Measurements from ENCODE around the gene FRG2B.
A peak's percentile ranks its signal among the peaks of the same experiment; 100 is the strongest.
"Not testable (repeated sequence)": the region's sequence is repeated elsewhere in the genome, so short reads cannot be mapped to it uniquely, and the experiment has no call there.

The FRG2B gene

GRCh38 chr10:133613699-133614098, 12.9 kb downstream of the FRG2B start:
- no peaks in the 10 kb centered on the region for H3K4me1 ChIP-seq (ENCODE audit: insufficient read depth, poor library complexity, severe bottlenecking)
- H3K27me3 ChIP-seq (ENCODE audit: insufficient read depth, poor library complexity, severe bottlenecking) = peaks cover 13% of the 10 kb centered on the region
- H3K4me3 ChIP-seq (ENCODE audit: severe bottlenecking) = no peak overlapping the region
- no peak for ATAC-seq (ENCODE audit: low read depth)
- no peaks in the 10 kb centered on the region for H3K9me3 ChIP-seq (ENCODE audit: severe bottlenecking)
- H3K27ac ChIP-seq (ENCODE audit: poor library complexity, severe bottlenecking) = no peak overlapping the region
- no peaks in the 10 kb centered on the region for H3K36me3 ChIP-seq (ENCODE audit: low read depth)
- DNase-seq (ENCODE audit: low spot score) = no peak
- no peak for TF ChIP-seq CTCF (IDR thresholded peaks at IDR 0.05; ENCODE audit: poor library complexity, severe bottlenecking)

DNA sequence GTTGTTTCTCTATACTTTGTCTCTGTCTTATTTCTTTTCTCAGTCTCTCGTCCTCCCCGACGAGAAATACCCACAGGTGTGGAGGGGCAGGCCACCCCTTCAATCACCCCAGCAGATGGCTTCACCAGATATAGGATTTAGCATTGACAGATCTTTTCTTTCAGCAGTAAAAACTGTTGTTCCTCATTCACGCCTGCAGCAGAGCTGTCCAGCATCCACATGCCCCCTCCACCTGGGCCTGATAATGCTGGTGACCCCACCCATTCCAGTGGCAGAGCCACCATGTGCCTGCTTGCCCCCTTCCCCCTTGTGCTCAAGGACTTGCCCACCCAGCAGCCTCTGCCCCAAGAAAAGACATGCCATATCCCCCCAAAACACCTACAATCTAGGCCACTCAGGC, 15.5 kb downstream of the FRG2B start:
- Histone ChIP-seq H3K4me1 (ENCODE audit: insufficient read depth, poor library complexity, severe bottlenecking) (no peaks in the 10 kb centered on the region), H3K27me3 (ENCODE audit: insufficient read depth, poor library complexity, severe bottlenecking) (peaks cover 25% of the 10 kb centered on the region), H3K27ac (ENCODE audit: poor library complexity, severe bottlenecking) (no peak overlapping the region), H3K36me3 (ENCODE audit: low read depth) (no peaks in the 10 kb centered on the region), H3K4me3 (ENCODE audit: severe bottlenecking) (no peak overlapping the region), H3K9me3 (ENCODE audit: severe bottlenecking) (no peaks in the 10 kb centered on the region)
- no peak for TF ChIP-seq CTCF (IDR thresholded peaks at IDR 0.05; ENCODE audit: poor library complexity, severe bottlenecking)
- DNase-seq (ENCODE audit: low spot score) = no peak
- no peak for ATAC-seq (ENCODE audit: low read depth)

DNA sequence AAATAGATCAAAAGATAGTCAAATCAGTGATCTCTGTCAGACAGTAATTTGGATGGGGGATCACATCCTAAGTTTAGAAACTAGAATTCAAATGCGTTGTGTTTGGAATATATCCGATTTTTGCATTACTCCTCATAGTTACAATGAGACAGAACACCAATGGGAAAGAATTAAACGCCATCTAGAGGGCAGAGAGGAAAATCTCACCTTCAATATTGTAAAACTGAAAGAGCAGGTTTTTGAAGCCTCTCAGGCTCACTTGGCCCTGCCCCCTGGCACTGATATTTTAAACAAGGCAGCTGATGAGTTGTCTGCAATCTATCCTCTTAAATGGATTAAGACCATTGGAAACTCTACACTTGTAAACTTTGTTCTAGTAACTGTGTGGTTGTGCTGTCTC, 17.7 kb downstream of the FRG2B start:
- peak; percentile 30 for TF ChIP-seq CTCF (IDR thresholded peaks at IDR 0.05; ENCODE audit: poor library complexity, severe bottlenecking)
- Histone ChIP-seq H3K36me3 (ENCODE audit: low read depth) (no peaks in the 10 kb centered on the region), H3K27me3 (ENCODE audit: insufficient read depth, poor library complexity, severe bottlenecking) (peaks cover 36% of the 10 kb centered on the region), H3K9me3 (ENCODE audit: severe bottlenecking) (no peaks in the 10 kb centered on the region), H3K4me1 (ENCODE audit: insufficient read depth, poor library complexity, severe bottlenecking) (no peaks in the 10 kb centered on the region), H3K27ac (ENCODE audit: poor library complexity, severe bottlenecking) (no peak overlapping the region), H3K4me3 (ENCODE audit: severe bottlenecking) (no peak overlapping the region)
- DNase-seq (ENCODE audit: low spot score) (no peak), ATAC-seq (ENCODE audit: low read depth) (no peak)

DNA sequence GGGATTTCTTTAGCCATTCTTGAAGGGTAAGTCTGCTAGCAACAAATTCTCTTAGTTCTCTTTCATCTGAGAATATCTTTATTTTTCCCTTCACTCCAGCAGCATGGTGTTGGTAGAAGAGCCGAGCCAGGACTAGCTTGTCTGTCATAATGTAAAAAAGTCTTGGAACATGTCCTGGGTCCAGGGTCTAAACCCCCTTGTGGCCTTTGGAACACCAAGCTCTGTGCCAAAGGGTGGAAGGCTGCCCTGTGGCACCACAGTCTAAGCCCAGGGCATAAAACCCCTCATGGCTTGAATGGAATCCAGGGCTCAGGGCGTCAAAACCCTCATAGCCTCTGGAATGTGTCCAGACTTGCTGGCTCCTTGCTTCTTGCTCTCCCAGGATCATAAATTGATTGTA, 23.2 kb downstream of the FRG2B start:
- not testable (repeated sequence) for H3K36me3 ChIP-seq (ENCODE audit: low read depth); H3K9me3 ChIP-seq (ENCODE audit: severe bottlenecking); H3K4me3 ChIP-seq (ENCODE audit: severe bottlenecking); H3K4me1 ChIP-seq (ENCODE audit: insufficient read depth, poor library complexity, severe bottlenecking); DNase-seq (ENCODE audit: low spot score); ATAC-seq (ENCODE audit: low read depth); H3K27ac ChIP-seq (ENCODE audit: poor library complexity, severe bottlenecking)
- H3K27me3 ChIP-seq (ENCODE audit: insufficient read depth, poor library complexity, severe bottlenecking) = peaks cover 36% of the 10 kb centered on the region

GRCh38 chr10:133600657-133601056, 25.9 kb downstream of the FRG2B start:
- no peaks in the 10 kb centered on the region for H3K36me3 ChIP-seq (ENCODE audit: low read depth)
- H3K4me3 ChIP-seq (ENCODE audit: severe bottlenecking) = no peak overlapping the region
- H3K9me3 ChIP-seq (ENCODE audit: severe bottlenecking) = no peaks in the 10 kb centered on the region
- no peak overlapping the region for H3K27ac ChIP-seq (ENCODE audit: poor library complexity, severe bottlenecking)
- H3K27me3 ChIP-seq (ENCODE audit: insufficient read depth, poor library complexity, severe bottlenecking) = peaks cover 32% of the 10 kb centered on the region
- H3K4me1 ChIP-seq (ENCODE audit: insufficient read depth, poor library complexity, severe bottlenecking) = no peaks in the 10 kb centered on the region
- TF ChIP-seq CTCF (IDR thresholded peaks at IDR 0.05; ENCODE audit: poor library complexity, severe bottlenecking) = no peak
- ATAC-seq (ENCODE audit: low read depth) (no peak), DNase-seq (ENCODE audit: low spot score) (no peak)

DNA sequence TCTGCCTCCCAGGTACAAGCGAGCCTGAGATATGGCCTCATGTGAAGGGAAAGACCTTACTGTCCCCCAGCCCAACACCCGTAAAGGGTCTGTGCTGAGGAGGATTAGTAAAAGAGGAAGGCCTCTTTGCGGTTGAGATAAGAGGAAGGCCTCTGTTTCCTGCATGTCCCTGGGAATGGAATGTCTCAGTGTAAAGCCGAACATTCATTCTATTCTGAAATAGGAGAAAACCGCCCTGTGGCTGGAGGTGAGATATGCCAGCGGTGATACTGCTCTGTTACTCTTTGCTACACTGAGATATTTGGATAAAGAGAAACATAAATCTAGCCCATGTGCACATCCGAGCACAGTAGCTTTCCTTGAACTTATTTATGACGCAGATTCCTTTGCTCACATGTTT, 26.7 kb downstream of the FRG2B start:
- H3K36me3 ChIP-seq (ENCODE audit: low read depth); H3K4me3 ChIP-seq (ENCODE audit: severe bottlenecking); H3K9me3 ChIP-seq (ENCODE audit: severe bottlenecking); ATAC-seq (ENCODE audit: low read depth); H3K4me1 ChIP-seq (ENCODE audit: insufficient read depth, poor library complexity, severe bottlenecking); H3K27ac ChIP-seq (ENCODE audit: poor library complexity, severe bottlenecking); DNase-seq (ENCODE audit: low spot score): not testable (repeated sequence)
- peaks cover 28% of the 10 kb centered on the region for H3K27me3 ChIP-seq (ENCODE audit: insufficient read depth, poor library complexity, severe bottlenecking)
